CD4-positive, CD25-positive, alpha-beta regulatory T cell (primary cell): ENCODE data around the gene METTL8. TPM values are rescaled to one million over a fixed set of nuclear protein-coding genes. Genes with fewer than 3 reads are reported as not detected.
A peak's percentile ranks its signal among the peaks of the same experiment; 100 is the strongest.
"Not testable (repeated sequence)": the region's sequence is repeated elsewhere in the genome, so short reads cannot be mapped to it uniquely, and the experiment has no call there.

Experiments used
- ATAC-seq, 2 donors: fragments of 150-1000 bp; cut with Tn5 transposase; one replicate each; pipeline ENCODE4 v1.10.0; 2021; ENCODE audit warnings: low read depth in 2 of 2, moderate number of reproducible peaks in 2 of 2, moderate library complexity in 1 of 2
- DNase-seq, 3 donors: peaks; one replicate each; pipeline versions ENCODE4 v3.0.0 to v3.0.0-alpha.2; 2012 to 2022; ENCODE audit warnings: mixed read lengths in 1 of 3
- H3K27ac ChIP-seq: one replicate; pipeline ENCODE4 v1.7.0; 2013; ENCODE audit warnings: mild to moderate bottlenecking, low read length; ENCODE audit not compliant: insufficient read depth, poor library complexity, severe bottlenecking
- H3K27me3 ChIP-seq: one replicate; pipeline ENCODE4 v1.7.0; 2013; ENCODE audit warnings: low read length; ENCODE audit not compliant: control insufficient read depth, insufficient read depth
- H3K36me3 ChIP-seq: one replicate; pipeline ENCODE4 v1.7.0; 2013; ENCODE audit warnings: mild to moderate bottlenecking, low read length, moderate library complexity; ENCODE audit not compliant: control insufficient read depth, insufficient read depth
- H3K4me1 ChIP-seq: 2 replicates; pipeline ENCODE4 v1.7.0; 2013; ENCODE audit warnings: mild to moderate bottlenecking, low read length; ENCODE audit not compliant: insufficient read depth, control insufficient read depth, poor library complexity, severe bottlenecking
- H3K4me3 ChIP-seq: one replicate; pipeline ENCODE4 v1.7.0; 2013; ENCODE audit warnings: low read depth, mild to moderate bottlenecking, low read length, moderate library complexity
- H3K9me3 ChIP-seq, 2 experiments: 1 replicate in 1 of 2; 2 replicates in 1 of 2; pipeline ENCODE4 v1.7.0; 2013; ENCODE audit warnings: low read length in 2 of 2, mild to moderate bottlenecking in 1 of 2, moderate library complexity in 1 of 2; ENCODE audit not compliant: control insufficient read depth in 2 of 2
- H3K27ac Mint-ChIP-seq, 3 donors: one replicate each; pipeline ENCODE4 v1.8.0; 2020 to 2022; ENCODE audit warnings: mild to moderate bottlenecking in 3 of 3, mixed read lengths in 3 of 3, moderate library complexity in 2 of 3
- H3K27me3 Mint-ChIP-seq: one replicate; pipeline ENCODE4 v1.8.0; 2022; ENCODE audit warnings: mild to moderate bottlenecking, mixed read lengths
- H3K36me3 Mint-ChIP-seq: one replicate; pipeline ENCODE4 v1.8.0; 2020; ENCODE audit warnings: mixed read lengths
- H3K4me1 Mint-ChIP-seq, 4 donors: one replicate each; pipeline ENCODE4 v1.8.0; 2020 to 2022; ENCODE audit warnings: mixed read lengths in 4 of 4, mild to moderate bottlenecking in 1 of 4
- H3K4me3 Mint-ChIP-seq, 4 donors: one replicate each; pipeline ENCODE4 v1.8.0; 2020 to 2022; ENCODE audit warnings: mild to moderate bottlenecking in 4 of 4, mixed read lengths in 4 of 4, moderate library complexity in 3 of 4
- H3K9me3 Mint-ChIP-seq, 7 donors: one replicate each; pipeline ENCODE4 v1.8.0; 2020 to 2022; ENCODE audit warnings: mixed read lengths in 7 of 7, mild to moderate bottlenecking in 3 of 7, moderate library complexity in 2 of 7
- polyA plus RNA-seq, 4 donors: library from polyadenylated mRNA; unstranded; fragments of 300-500 nt; fragmentation: Illumina TruSeq; gene quantifications; one replicate each; pipeline ENCODE4 v1.2.3, GENCODE V29; 2021
- total RNA-seq: library from RNA; stranded (reverse); gene quantifications from one replicate; pipeline ENCODE4 v1.2.3, GENCODE V29; 2022

METTL8 gene
- total and polyA plus RNA-seq, 5 donors from 2014 or later: 12.6 to 27.3 (median 19.7) TPM

- no peak overlapping the region for H3K27ac Mint-ChIP-seq
- no peak overlapping the region for H3K4me3 ChIP-seq
- ATAC-seq (no peak), DNase-seq (no peak)
- H3K4me3 Mint-ChIP-seq: no peak overlapping the region
- peaks cover 30% of the 10 kb centered on the region for H3K4me1 ChIP-seq
- peaks cover 15 to 47% (median 38%) of the 10 kb centered on the region in 4 donors for H3K4me1 Mint-ChIP-seq
- H3K27ac ChIP-seq: no peak overlapping the region
- H3K9me3 ChIP-seq: peaks cover 0 to 5% of the 10 kb centered on the region in 2 experiments
- H3K9me3 Mint-ChIP-seq: peaks cover 0 to 4% (median 1%) of the 10 kb centered on the region in 7 donors
- peaks cover 7% of the 10 kb centered on the region for H3K36me3 Mint-ChIP-seq
- H3K27me3 ChIP-seq: no peaks in the 10 kb centered on the region
- no peaks in the 10 kb centered on the region for H3K36me3 ChIP-seq
- H3K27me3 Mint-ChIP-seq: no peaks in the 10 kb centered on the region
Observed at GRCh38 chr2:171316755-171317337, 116.9 kb downstream of the METTL8 start.

- Histone ChIP-seq H3K9me3 (peaks cover 0 to 9% of the 10 kb centered on the region in 2 experiments), H3K36me3 (no peaks in the 10 kb centered on the region), H3K4me1 (peaks cover 30% of the 10 kb centered on the region), H3K27ac (no peak overlapping the region), H3K27me3 (no peaks in the 10 kb centered on the region), H3K4me3 (no peak overlapping the region)
- Mint-ChIP-seq H3K9me3 (peaks cover 0 to 9% (median 7%) of the 10 kb centered on the region in 7 donors), H3K36me3 (peaks cover 13% of the 10 kb centered on the region), H3K27me3 (no peaks in the 10 kb centered on the region), H3K4me1 (peaks cover 15 to 44% (median 36%) of the 10 kb centered on the region in 4 donors), H3K4me3 (no peak overlapping the region), H3K27ac (peak overlapping the region in 1 of 3 donors; percentile 7)
- no peak for ATAC-seq
- DNase-seq: no peak
Observed at GRCh38 chr2:171316220-171316619, 117.6 kb downstream of the METTL8 start.

GRCh38 chr2:171315781-171316180, 118.0 kb downstream of the METTL8 start:
- H3K27me3 Mint-ChIP-seq: no peaks in the 10 kb centered on the region
- peaks cover 17 to 40% (median 33%) of the 10 kb centered on the region in 4 donors for H3K4me1 Mint-ChIP-seq
- H3K36me3 Mint-ChIP-seq: peaks cover 16% of the 10 kb centered on the region
- H3K27me3 ChIP-seq: no peaks in the 10 kb centered on the region
- no peak for ATAC-seq
- peaks cover 30% of the 10 kb centered on the region for H3K4me1 ChIP-seq
- no peak overlapping the region for H3K27ac Mint-ChIP-seq
- no peaks in the 10 kb centered on the region for H3K36me3 ChIP-seq
- H3K9me3 Mint-ChIP-seq: peaks cover 0 to 13% (median 10%) of the 10 kb centered on the region in 7 donors
- H3K4me3 ChIP-seq: no peak overlapping the region
- no peak overlapping the region for H3K27ac ChIP-seq
- no peak for DNase-seq
- peaks cover 0 to 12% of the 10 kb centered on the region in 2 experiments for H3K9me3 ChIP-seq
- H3K4me3 Mint-ChIP-seq: no peak overlapping the region

GRCh38 chr2:171312182-171312581, 121.6 kb downstream of the METTL8 start:
- not testable (repeated sequence) for H3K4me3 Mint-ChIP-seq, H3K27ac ChIP-seq, H3K36me3 ChIP-seq, H3K4me1 ChIP-seq, H3K4me1 Mint-ChIP-seq, ATAC-seq, H3K4me3 ChIP-seq, H3K27ac Mint-ChIP-seq, H3K27me3 ChIP-seq, H3K27me3 Mint-ChIP-seq, DNase-seq
- H3K9me3 Mint-ChIP-seq: peaks cover 0 to 16% (median 10%) of the 10 kb centered on the region in 7 donors
- peaks cover 0 to 12% of the 10 kb centered on the region in 2 experiments for H3K9me3 ChIP-seq
- H3K36me3 Mint-ChIP-seq: peaks cover 16% of the 10 kb centered on the region

- not testable (repeated sequence) for H3K4me1 Mint-ChIP-seq, ATAC-seq, H3K27me3 ChIP-seq, H3K27me3 Mint-ChIP-seq, H3K4me3 Mint-ChIP-seq, H3K4me1 ChIP-seq, H3K36me3 ChIP-seq, H3K4me3 ChIP-seq, DNase-seq, H3K27ac ChIP-seq
- peaks cover 0 to 12% of the 10 kb centered on the region in 2 experiments for H3K9me3 ChIP-seq
- peaks cover 17% of the 10 kb centered on the region for H3K36me3 Mint-ChIP-seq
- H3K27ac Mint-ChIP-seq: peak overlapping the region in 1 of 3 donors; percentile 52
- peaks cover 0 to 16% (median 10%) of the 10 kb centered on the region in 7 donors for H3K9me3 Mint-ChIP-seq
Observed at GRCh38 chr2:171311589-171311988, 122.2 kb downstream of the METTL8 start.

- ATAC-seq (no peak), DNase-seq (no peak)
- Mint-ChIP-seq H3K36me3 (peaks cover 20% of the 10 kb centered on the region), H3K4me1 (peaks cover 0 to 5% (median 0%) of the 10 kb centered on the region in 4 donors), H3K9me3 (peaks cover 0 to 16% (median 10%) of the 10 kb centered on the region in 7 donors), H3K27me3 (no peaks in the 10 kb centered on the region), H3K4me3 (peak overlapping the region in 1 of 4 donors; percentile 7), H3K27ac (no peak overlapping the region)
- H3K9me3 ChIP-seq: peaks cover 0 to 12% of the 10 kb centered on the region in 2 experiments
- no peaks in the 10 kb centered on the region for H3K36me3 ChIP-seq
- H3K27me3 ChIP-seq: no peaks in the 10 kb centered on the region
- no peak overlapping the region for H3K27ac ChIP-seq
- H3K4me1 ChIP-seq: no peaks in the 10 kb centered on the region
- H3K4me3 ChIP-seq: no peak overlapping the region
Observed at GRCh38 chr2:171310889-171311288, 122.9 kb downstream of the METTL8 start.

- Histone ChIP-seq H3K27ac (no peak overlapping the region), H3K36me3 (no peaks in the 10 kb centered on the region), H3K4me3 (no peak overlapping the region), H3K9me3 (peaks cover 0 to 12% of the 10 kb centered on the region in 2 experiments), H3K4me1 (no peaks in the 10 kb centered on the region), H3K27me3 (no peaks in the 10 kb centered on the region)
- Mint-ChIP-seq H3K27me3 (no peaks in the 10 kb centered on the region), H3K4me3 (no peak overlapping the region), H3K4me1 (peaks cover 0 to 5% (median 0%) of the 10 kb centered on the region in 4 donors), H3K27ac (no peak overlapping the region), H3K9me3 (peaks cover 1 to 16% (median 9%) of the 10 kb centered on the region in 7 donors), H3K36me3 (peaks cover 20% of the 10 kb centered on the region)
- DNase-seq (no peak), ATAC-seq (no peak)
Observed at GRCh38 chr2:171309455-171310286, 124.1 kb downstream of the METTL8 start.
